HG03439 (cell line): ENCODE data around the gene OTOP2.

Experiments used
- ATAC-seq: cut with Tn5 transposase; IDR thresholded peaks from one replicate; pipeline ENCODE4 v1.9.1; 2021; ENCODE audit warnings: mild to moderate bottlenecking, moderate library complexity; ENCODE audit not compliant: unreplicated experiment

The OTOP2 gene

DNA sequence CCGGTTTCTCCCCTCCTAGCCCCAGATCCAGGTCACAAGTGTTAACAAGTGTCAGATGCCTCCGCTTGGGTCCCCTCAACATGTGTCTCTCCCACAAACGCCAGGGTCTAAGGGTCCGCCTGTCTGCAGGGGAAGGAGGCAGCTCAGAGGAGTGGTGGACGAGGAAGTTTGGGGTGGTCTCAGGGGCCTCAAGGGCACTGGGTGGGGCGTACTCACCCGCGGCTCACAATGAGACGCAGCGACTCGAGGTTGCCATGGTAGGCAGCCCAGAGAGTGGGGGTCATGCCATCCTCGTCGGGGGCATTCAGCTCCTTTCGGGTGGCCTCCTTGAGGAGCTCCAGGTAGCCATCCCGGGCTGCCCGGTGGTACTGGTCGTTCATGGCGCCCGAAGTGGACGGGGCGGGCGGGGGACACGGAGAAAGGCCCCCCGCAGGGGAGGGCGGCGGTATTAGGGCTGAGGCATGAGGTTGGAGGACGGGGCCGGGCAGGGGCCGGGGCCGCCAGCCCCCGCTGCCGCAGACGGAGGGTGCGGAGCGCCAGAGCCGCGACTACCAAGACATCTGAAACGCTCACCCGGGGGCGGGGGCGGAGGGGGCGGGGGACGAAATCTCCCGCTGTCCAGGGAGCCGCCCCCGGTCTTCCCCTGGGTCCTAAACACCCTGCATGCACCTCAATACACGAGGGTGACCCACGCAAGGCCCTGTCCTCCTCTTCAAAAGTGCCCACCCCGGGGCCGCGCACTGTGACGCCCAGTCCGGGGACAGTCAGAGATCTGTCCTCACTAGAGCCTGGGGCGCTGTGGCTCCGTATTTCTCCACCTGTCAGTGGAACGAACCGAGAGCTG lies 1.2 kb upstream of the OTOP2 start, which contains the start of gene USH1G:
USH1G (minus strand) TSS at position 562 of the 844 bp plus-strand sequence; CDS start at position 380, 182 bp downstream.
- ATAC-seq = no peak

DNA sequence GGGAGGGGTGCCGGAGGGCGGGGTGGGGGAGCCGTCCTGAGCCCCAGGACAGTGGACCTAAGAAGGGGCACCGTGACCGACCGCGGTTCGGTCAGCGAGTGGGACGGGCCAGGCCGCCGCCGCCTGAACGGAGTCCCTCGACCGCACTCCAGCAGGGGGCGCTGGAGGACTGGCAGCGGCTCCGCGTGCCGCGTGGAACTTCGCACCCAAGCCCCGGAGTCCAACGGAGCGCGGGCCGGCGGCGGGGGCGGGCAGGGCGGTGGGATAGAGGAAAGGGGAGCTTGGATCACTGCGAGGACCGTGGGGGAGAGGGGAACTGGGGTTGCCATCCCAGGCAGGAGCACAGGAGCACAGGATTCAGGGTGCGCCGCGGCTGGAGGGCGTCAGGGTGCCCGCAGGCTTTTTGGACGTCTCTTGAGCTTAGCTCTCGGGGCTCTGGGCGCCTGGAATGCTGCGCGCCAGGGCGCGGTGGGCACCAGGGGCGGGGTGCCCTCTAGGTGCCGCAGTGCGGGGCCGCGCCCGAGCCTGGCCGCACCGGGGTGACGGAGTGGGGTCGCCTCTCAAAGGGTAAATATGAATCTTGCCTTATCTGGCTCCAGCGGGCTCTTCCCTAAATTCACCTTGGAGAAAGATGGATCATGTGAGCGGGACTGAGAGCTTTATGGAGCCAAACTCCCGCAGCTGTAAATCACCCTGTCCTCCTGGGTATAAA lies 379 bp upstream of the OTOP2 start:
- ATAC-seq = no peak

DNA sequence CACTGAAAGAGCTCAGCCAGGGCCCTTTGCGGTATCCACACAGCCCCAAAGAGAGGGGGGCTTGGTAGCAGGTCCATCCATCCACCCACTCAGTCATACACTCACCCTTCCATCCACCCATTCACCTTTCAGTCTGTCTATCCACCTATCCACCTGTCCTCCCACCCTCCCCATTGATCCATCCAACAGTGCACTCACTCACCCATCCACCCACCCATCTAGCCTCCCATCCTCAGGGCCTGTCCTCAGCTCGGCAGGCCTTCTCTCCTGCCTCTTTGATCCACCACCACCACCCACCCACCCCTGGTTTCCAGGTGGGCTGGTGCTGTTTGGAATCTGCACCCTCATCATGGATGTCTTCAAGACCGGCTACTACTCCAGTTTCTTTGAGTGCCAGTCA lies 1.2 kb downstream of the OTOP2 start:
- ATAC-seq = no peak

DNA sequence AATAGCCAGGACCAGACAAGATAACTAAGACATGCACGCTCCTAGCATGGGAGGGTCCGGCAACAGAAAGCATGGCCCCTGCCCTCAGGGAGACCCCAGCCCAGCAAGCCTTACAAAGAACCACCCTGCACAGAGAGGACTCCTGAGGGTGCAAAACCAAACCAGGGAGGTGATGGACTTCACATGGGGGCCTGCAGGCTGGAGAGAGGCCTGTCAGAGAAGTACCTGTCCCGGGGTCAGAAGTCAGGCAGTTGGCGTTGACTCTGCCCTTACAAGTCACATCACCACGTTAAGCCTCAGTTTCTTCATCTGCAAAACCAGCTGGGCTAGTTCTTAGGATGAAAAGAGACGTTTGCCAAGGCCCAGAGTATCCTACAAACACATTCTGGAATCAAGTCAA lies 4.7 kb downstream of the OTOP2 start:
- ATAC-seq = no peak

DNA sequence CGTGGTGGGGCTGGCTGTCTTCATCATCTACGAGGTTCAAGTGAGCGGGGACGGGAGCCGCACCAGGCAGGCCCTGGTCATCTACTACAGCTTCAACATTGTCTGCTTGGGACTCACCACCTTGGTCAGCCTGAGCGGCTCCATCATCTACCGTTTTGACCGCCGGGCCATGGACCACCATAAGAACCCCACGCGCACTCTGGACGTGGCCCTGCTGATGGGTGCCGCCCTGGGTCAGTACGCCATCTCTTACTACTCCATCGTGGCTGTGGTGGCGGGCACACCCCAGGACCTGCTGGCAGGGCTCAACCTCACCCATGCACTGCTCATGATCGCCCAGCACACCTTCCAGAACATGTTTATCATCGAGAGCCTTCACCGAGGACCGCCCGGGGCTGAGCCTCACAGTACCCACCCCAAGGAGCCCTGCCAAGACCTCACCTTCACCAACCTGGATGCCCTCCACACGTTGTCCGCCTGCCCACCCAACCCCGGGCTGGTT lies 6.5 kb downstream of the OTOP2 start:
- no peak for ATAC-seq

DNA sequence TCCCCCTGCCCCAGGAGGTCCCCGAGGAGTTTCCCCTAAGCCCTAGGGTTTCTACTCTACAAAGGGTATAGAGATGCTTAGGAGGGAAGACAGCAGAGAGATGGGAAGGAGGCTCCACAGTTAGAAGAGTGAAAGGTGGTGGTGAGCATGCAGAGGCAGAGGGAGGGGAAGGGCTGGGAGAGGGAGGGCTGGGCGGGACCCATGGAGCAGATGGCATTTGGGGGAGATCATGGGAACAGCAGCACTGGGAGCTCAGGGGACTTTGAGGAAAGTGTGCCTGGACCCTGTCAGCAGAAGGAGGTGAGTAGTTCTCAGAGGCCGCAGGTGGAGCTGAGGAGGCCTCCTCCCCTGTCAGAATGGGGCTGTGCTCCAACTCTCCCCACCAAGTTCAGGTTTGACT lies 11.0 kb downstream of the OTOP2 start:
- no peak for ATAC-seq

DNA sequence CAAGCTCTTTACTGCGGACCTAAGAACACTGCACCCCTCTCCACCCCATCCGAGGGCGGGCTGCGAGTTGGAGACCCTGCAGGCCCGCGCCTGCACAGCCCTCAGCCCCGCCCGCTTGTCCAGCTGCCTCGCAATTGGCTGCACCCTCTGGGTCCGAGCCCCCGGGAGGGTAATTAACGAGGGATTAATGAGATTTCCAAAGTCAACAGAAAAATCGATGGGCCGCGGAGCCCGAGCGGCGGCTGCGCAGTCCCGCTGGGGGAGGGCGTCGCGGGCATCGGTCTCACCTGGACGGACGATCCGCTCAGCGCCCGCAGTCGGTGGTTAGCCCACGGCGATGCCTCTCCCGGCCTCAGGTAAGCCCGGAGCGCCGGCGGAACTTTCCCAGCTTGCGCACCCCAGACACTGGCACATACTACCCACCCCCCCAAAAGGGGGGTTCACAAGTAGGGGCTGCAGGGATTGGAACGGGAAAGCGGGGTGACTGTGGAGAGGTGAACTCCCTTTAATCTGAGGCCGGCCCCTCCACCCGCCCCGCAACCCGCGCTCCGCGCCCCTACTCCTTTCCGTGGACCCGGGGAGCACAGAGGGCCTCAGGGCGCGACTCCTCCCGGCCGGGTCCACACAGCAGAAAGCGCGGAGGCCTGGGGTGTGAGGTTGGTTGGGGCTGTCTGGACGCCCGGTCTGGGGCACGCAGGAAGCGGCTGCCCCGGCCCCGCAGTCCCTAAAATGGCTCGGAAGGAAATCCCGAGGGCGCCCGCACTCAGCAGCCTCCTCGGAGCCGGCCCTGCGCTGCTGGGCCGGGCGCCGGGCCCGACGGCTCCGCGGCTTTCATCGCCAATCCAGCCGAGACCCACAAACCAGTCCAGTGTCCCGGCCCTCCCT lies 11.8 kb downstream of the OTOP2 start, which contains the start of gene OTOP3:
OTOP3 (plus strand) TSS at position 314 of the 885 bp plus-strand sequence; CDS start at position 338, 24 bp downstream.
- no peak for ATAC-seq

DNA sequence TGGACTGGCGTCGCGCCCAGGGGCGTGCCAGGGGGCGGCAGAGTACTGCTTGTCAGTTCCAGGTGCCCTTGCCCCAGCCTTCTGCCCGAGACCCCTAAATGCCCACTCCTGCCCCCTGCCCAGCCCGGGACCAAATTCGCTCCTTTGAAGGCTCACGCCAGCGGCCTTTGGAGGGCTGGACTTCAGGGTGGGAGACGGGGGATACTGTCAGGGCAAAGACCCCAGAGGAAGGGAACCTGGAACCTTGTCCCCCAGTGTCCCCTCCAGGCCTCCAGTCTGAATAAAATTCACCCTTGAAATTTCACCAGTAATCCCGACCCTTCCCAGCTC lies 12.4 kb downstream of the OTOP2 start:
- ATAC-seq = no peak

DNA sequence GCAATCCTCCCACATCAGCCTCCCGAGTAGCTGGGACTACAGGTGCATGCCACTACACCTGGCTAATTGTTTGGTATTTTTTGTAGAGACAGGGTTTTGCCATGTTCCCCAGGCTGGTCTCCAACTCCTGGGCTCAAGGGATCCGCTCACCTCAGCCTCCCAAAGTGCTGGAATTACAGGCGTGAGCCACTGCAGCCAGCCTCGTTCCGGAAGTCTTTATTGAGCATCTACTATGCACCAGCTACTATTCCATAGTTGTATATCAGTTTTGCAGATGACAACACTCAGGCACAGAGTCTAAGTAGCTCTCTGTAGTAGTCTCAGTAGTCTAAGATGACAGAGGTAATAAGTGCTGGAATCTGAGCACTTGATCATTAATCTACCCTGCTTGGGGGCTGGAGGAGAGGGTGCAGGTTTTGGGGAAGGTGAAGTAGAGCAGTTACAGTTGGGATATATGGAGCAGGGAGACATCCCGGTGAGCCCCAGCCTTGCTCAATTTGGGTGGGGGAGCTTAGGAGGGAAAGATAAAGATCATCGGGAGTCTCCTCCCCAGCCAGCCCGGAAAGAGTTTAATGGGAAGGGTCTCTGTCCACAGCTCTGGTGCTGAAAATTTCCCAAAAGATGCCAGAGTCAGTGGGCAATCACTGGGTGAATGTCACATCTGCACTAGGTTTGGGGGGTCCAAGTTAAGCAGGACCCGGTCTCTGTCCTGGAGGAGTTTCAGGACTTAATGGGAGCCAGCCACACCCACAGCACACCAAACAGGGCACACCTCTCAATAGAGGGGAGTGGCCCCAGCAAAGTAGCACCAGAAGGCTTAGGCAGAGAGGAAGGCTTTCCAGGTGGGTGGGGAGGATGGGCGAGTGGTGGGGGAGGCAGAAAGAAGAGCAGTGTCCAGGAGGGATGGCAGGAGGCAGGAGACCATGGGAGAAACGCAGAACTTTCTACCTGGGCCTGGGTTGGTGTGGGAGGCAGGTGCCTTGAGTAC lies 13.3 kb downstream of the OTOP2 start:
- no peak for ATAC-seq

DNA sequence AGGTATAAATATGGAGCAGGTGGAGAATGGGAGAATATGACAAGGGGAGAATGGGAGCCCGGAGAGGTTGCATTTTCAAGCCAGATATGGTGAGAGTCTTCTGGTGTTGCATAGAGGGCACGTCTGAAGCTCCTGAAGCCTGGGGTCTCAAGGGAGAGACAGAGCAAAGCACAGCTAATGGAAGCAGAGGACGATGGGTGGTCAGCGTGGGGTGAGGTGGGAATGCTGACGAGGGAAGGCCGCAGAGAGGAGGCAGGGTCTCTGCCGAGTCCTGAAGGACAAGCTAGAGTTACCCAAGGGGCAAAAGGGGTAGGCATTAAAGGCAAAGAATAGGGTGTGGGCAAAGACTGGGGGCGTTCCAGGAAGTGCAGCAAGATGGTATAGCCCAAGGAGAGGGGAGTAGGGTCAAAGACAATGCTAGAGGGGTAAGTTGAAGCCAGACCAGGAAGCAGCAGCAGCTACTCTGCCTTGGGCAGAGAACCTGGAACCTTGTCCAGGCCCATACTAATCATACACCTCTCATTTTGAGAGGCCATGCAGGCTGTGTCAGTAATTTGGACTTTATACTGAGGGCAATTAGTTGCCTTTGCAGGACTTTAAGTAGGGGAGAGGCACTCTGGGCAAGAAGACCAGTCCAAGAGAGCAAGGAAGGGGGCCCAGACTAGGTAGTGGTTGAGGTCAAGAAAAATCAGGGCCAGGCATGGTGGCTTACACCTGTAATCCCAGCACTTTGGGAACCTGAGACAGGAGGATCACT lies 14.3 kb downstream of the OTOP2 start:
- ATAC-seq = no peak

DNA sequence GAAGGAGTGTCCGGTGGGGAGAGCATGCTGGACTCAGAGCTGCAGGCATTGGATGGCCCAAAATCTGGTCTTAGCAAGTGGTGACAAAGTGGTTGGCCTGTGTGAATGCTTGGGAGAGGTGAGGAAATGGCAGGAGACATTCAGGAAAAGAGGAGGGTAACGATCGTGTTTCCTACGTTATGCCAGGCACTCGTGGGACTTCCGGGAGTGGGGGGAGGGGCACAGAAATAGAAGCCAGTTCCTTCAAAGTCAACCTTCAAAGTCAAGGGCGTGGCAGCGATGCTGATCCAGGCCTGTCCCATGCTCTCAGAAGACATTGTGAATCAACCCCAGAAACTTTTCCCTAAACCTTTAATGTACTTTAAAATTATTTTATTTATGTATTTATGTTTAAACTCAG lies 15.5 kb downstream of the OTOP2 start:
- ATAC-seq = no peak

DNA sequence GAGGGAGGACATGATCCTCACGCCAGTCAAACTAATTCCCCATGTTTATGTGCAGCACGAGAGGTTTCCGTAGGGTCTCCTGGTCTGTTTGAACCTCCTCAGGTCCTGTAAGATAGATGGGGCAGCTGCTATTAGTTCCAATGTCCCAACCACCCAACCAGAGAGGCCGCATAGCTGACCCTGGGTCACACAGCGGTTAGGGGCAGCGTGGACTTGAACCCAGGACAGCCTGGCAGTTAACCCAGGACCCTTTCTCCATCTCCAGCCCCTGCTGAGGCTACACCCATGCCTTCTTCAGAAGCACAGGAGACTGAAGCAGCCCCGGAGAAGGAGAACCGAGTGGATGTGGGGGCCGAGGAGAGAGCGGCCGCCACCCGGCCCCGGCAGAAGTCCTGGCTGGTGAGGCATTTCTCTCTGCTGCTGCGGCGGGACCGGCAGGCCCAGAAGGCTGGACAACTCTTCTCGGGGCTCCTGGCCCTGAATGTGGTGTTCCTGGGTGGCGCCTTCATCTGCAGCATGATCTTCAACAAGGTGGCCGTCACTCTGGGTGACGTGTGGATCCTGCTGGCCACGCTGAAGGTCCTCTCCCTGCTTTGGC lies 17.2 kb downstream of the OTOP2 start:
- no peak for ATAC-seq

DNA sequence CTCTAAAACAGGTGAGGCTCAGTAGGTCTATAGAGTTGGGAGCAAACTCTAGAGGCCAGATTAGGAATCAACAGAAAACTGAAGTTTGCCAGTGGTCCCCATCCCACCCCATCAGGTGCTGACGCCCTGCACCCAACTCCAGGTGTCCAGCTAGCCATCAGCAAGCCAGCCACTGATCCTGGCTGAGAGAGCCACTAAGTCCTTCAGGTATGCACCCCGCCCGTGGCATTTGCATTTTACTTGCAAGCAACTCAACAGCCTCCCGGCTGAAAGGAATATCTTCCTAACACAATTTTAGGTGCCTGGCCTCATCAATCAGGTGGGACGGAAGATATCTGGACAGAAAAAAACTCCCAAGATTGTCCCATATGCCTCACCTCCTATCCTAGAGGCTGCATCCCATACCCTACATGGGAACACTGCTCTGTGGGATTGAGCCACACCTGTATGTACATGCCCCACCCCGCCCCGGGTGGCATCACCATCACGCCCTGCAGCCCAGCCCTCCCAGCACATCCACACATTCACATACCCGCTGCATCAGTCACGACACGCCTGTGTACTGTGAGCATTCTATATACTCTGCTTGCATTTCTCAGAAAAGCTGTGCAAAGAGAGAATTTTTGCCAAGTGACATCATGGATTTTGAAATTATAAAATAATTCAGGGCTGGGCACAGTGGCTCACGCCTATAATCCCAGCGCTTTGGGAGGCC lies 19.9 kb downstream of the OTOP2 start:
- no peak for ATAC-seq

DNA sequence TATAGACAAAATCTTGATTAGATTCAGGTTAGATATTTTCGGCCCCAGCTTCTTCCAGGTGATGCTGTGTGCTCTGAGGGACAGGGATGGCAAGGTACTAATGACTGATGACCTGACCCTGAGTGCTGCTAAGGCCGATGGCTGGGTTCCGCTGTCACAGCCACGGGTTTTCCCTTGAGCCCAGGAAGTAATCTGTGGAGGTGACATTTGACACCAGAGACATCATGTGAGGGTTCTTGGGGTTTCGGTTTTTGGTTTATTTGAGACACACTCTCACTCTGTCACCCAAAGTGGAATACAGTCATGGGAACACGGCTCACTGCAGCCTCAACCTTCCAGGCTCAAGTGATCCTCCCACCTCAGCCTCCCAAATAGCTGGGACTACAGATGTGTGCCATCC lies 21.5 kb downstream of the OTOP2 start:
- no peak for ATAC-seq

DNA sequence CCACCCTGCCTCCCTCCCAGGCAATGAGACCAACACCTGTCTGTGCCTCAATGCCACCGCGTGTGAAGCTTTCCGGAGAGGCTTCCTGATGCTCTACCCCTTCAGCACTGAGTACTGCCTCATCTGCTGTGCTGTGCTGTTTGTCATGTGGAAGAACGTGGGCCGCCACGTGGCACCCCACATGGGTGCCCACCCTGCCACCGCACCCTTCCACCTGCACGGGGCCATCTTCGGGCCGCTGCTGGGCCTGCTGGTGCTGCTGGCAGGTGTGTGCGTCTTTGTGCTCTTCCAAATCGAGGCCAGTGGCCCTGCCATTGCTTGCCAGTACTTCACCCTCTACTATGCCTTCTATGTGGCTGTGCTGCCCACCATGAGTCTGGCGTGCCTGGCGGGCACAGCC lies 22.6 kb downstream of the OTOP2 start:
- no peak for ATAC-seq

DNA sequence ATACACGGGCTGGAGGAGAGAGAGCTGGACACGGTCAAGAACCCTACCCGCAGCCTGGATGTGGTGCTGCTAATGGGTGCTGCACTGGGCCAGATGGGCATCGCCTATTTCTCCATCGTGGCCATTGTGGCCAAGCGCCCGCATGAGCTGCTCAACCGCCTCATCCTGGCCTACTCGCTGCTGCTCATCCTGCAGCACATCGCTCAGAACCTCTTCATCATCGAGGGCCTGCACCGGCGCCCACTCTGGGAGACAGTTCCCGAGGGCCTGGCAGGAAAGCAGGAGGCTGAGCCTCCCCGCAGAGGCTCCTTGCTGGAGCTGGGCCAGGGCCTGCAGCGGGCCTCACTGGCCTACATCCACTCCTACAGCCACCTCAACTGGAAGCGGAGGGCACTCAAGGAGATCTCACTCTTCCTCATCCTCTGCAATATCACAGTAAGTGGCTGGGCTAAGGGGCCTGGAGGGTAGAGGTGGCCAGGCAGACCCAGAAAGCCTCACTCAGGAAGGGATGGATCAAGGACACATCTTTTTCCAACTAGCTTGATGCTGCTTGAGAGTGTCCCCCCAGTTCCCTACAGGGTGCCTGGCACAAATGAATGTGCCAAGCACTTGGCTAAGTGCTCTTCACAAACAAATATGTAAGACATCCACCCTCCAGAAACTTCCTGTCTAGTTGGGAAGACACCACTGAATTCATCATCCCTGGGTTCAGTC lies 23.1 kb downstream of the OTOP2 start:
- ATAC-seq = no peak

DNA sequence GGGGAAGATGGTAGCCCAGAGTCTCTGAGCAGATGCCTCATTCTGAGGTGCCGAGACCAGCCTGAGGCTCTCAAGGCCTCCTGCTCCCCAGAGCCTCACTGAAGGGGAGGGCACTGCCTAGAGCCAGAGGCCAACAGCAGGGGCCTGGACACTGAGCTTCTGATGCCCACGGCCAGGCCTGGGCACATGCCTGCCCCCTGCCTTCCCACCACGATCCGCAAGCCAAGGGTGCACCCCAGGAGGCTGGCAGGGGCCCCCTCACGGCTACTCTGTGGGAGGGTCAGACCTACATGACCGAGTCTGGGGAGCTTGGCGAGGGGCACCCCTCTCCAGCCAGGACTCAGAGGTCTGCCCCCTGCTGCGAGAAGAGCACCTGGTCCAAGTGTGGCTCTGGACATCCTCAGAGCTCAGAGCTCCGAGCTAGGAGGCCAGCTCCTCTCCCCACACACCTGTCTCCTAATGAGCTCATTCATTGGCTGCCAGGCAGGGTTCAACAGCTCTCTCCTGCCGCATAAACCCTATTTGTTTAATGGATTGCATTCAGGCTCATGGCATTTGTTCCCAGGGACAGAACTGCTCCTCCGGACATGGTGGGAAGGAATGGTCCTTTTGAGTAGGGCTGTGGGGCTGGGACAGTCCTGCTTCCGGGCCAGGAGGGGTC lies 25.5 kb downstream of the OTOP2 start:
- ATAC-seq = no peak
